ENCODE measurements around the gene ACTL7B. TPM values are rescaled to one million over a fixed set of nuclear protein-coding genes. Genes with fewer than 3 reads are reported as not detected.

Gene ACTL7B
- total RNA-seq, 4 donors from 2014 or later, result not detected

GRCh38 chr9:108855529-108855886 lies 278 bp downstream of the ACTL7B start:
- H3K36me3 ChIP-seq, result no peaks in the 10 kb centered on the region
- H3K4me1 ChIP-seq, result peaks cover 0 to 10% (median 0%) of the 10 kb centered on the region in 3 donors
- TF ChIP-seq CTCF (IDR thresholded peaks at IDR 0.05), result no peak
- TF ChIP-seq POLR2A (IDR thresholded peaks at IDR 0.05), result no peak
- DNase-seq, result no peak
- H3K9me3 ChIP-seq, result no peaks in the 10 kb centered on the region
- WGBS, 2 donors, result 92 to 97% methylated on average over 5 to 17 of the region's 25 CpGs
- no peak overlapping the region for H3K27ac ChIP-seq
- intact Hi-C loops (cut with DNase I), result no loop called here
- no peaks in the 10 kb centered on the region for H3K27me3 ChIP-seq
- H3K4me3 ChIP-seq, result no peak overlapping the region

- 84 to 90% methylated on average over 4 to 15 of the region's 59 CpGs for WGBS, 2 donors
- H3K27me3 ChIP-seq, result no peaks in the 10 kb centered on the region
- no peak for DNase-seq
- H3K9me3 ChIP-seq, result no peaks in the 10 kb centered on the region
- TF ChIP-seq POLR2A (IDR thresholded peaks at IDR 0.05) (no peak), CTCF (IDR thresholded peaks at IDR 0.05) (no peak)
- H3K4me3 ChIP-seq, result no peak overlapping the region
- H3K27ac ChIP-seq, result no peak overlapping the region
- H3K4me1 ChIP-seq, result peaks cover 0 to 6% (median 0%) of the 10 kb centered on the region in 3 donors
- intact Hi-C loops (cut with DNase I), result no loop called here
- no peaks in the 10 kb centered on the region for H3K36me3 ChIP-seq
These were observed 901 bp downstream of the ACTL7B start for GRCh38 chr9:108854641-108855528.

- TF ChIP-seq CTCF (IDR thresholded peaks at IDR 0.05) (no peak), POLR2A (IDR thresholded peaks at IDR 0.05) (no peak)
- no peak for DNase-seq
- Histone ChIP-seq H3K4me3 (no peak overlapping the region), H3K27ac (no peak overlapping the region), H3K36me3 (no peaks in the 10 kb centered on the region), H3K4me1 (peaks cover 0 to 4% (median 0%) of the 10 kb centered on the region in 3 donors), H3K9me3 (no peaks in the 10 kb centered on the region), H3K27me3 (no peaks in the 10 kb centered on the region)
- 63 to 100% methylated on average over 1 of the region's 3 CpGs for WGBS, 2 donors
- intact Hi-C loops (cut with DNase I), result no loop called here
These were observed 1.7 kb downstream of the ACTL7B start for GRCh38 chr9:108854094-108854493.

- intact Hi-C loops (cut with DNase I), result no loop called here
- Histone ChIP-seq H3K4me1 (peaks cover 0 to 9% (median 0%) of the 10 kb centered on the region in 3 donors), H3K27me3 (no peaks in the 10 kb centered on the region), H3K36me3 (no peaks in the 10 kb centered on the region), H3K9me3 (no peaks in the 10 kb centered on the region), H3K4me3 (no peak overlapping the region), H3K27ac (no peak overlapping the region)
- DNase-seq, result no peak
- TF ChIP-seq CTCF (IDR thresholded peaks at IDR 0.05) (no peak), POLR2A (IDR thresholded peaks at IDR 0.05) (no peak)
- WGBS, 2 donors, result 38 to 41% methylated on average over 1 of the region's 1 CpG
These were observed 3.7 kb downstream of the ACTL7B start for GRCh38 chr9:108852079-108852478.

- H3K4me1 ChIP-seq, result peaks cover 0 to 10% (median 0%) of the 10 kb centered on the region in 3 donors
- no peaks in the 10 kb centered on the region for H3K9me3 ChIP-seq
- no peaks in the 10 kb centered on the region for H3K27me3 ChIP-seq
- H3K36me3 ChIP-seq, result no peaks in the 10 kb centered on the region
- no peak for DNase-seq
- intact Hi-C loops (cut with DNase I), result no loop called here
- WGBS, 2 donors, result 82 to 94% methylated on average over 3 of the region's 3 CpGs
- no peak for TF ChIP-seq CTCF (IDR thresholded peaks at IDR 0.05)
- no peak for TF ChIP-seq POLR2A (IDR thresholded peaks at IDR 0.05)
- no peak overlapping the region for H3K27ac ChIP-seq
- no peak overlapping the region for H3K4me3 ChIP-seq
These were observed 4.6 kb downstream of the ACTL7B start for GRCh38 chr9:108851138-108851537.
